Erythroblast (primary cell): ENCODE measurements around the gene TTC6.

Source experiments
- GATA1 ChIP-seq: IDR thresholded peaks from 2 replicates; pipeline ENCODE4 v1.6.1; 2011; ENCODE audit warnings: low read depth, mild to moderate bottlenecking, control low read depth, low read length, moderate library complexity
- POLR2A ChIP-seq: IDR thresholded peaks from 2 replicates; pipeline ENCODE4 v1.6.1; 2011; ENCODE audit warnings: mild to moderate bottlenecking, low read length

GRCh38 chr14:37625597-37626595 is 30.5 kb downstream of the TTC6 start:
- TF ChIP-seq POLR2A (no peak), GATA1 (no peak)
